ENCODE results near the gene PEX26.

PEX26 gene

GRCh38 chr22:18064636-18065035, 13.2 kb upstream of the PEX26 start:
- no peak overlapping the region for H3K27ac ChIP-seq
- TF ChIP-seq ZFX (IDR thresholded peaks at IDR 0.05) = no peak
- no peak for TF ChIP-seq CTCF (conservative IDR thresholded peaks at IDR 0.05)

GRCh38 chr22:18065256-18065655, 12.5 kb upstream of the PEX26 start:
- TF ChIP-seq CTCF (conservative IDR thresholded peaks at IDR 0.05) (no peak), ZFX (IDR thresholded peaks at IDR 0.05) (no peak)
- no peak overlapping the region for H3K27ac ChIP-seq

DNA sequence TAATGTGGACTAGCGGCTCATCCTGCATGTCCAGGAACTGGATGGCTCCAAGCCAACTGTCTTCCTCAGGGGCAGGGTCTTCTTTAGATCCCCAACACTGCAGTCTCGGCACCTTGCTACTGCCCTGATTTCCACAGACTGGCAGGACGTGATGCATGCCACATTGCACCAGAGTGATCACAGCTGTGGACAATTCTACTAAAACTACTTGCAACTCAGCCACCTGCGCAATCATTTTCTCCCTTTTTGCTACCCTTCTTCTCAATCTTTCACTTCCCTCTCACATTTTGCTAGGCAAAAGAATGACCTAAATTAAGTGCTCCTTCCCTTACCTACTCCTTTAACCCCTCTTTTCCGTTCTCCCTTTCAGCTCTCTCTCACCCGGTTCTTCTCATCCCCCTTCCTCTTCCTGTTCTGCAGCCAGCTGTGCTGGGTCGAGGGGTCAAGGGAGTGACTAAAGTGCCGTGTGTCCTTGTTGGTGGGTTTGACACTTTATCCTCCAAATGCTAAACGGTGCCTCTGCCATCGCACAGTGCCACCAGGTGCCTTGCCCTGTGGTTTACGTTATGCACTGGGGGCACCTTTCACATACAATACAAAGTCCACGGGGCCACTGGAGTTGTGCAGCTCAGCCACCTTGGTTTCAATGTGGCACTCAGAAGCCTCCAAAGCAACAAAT, 11.5 kb upstream of the PEX26 start:
- TF ChIP-seq ZFX (IDR thresholded peaks at IDR 0.05) = no peak
- TF ChIP-seq CTCF (conservative IDR thresholded peaks at IDR 0.05) = no peak
- H3K27ac ChIP-seq = no peak overlapping the region

DNA sequence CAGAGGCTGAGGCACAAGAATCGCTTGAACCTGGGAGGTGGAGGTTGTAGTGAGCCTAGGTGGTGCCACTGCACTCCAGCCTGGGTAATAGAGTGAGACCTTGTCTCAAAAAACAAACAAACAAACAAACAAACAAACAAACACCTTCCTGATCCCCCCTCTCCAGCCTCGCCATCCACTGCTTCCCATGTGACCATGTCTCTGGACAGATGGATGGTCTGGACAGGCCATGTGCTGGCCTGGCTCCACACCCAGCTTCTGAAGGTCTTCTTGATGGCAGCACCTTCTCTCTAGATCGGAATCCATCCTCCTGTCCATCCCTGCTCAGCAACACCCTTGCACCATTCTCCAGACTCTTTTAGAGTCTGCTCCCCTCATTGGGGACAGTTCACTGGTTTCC, 10.7 kb upstream of the PEX26 start:
- no peak for TF ChIP-seq ZFX (IDR thresholded peaks at IDR 0.05)
- no peak for TF ChIP-seq CTCF (conservative IDR thresholded peaks at IDR 0.05)
- H3K27ac ChIP-seq = no peak overlapping the region

DNA sequence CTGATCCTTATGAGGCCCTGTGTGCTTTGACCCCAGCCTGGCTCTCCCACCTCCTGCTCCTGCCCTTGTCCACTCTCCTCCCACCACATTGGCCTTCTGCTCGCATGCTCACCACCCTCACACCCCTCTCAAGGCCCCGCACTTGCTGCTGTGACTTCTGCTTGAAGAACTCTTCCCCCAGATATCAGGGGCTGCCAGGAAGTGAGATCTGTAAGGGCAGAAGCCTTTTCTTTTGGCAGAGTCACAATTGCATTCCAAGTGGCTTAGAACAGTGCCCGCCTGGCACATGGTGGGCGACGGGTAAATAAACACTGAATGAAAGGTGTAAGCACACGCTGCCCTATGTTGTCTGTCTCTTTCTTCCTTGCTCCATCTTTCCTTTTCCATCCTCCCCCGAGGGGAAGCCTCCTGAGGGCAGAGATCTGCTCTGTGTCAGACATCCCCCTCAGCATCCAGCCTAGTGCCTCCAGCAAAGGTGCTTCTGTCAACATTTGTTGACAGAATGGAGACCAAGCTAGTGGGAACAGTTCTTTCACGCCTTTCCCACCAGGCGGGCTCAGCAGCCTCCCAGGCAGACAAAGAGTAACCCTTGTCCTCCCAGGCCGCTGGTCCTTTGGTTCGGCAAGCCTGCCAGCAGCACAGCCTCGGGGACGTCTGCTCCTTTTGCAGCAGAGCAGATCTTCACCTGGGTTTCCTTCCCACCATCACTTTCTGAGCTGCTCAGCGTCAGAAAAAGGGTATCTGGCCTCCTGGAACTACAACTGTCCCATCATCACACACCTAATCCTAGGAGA, 10.0 kb upstream of the PEX26 start:
- TF ChIP-seq ZFX (IDR thresholded peaks at IDR 0.05) = no peak
- TF ChIP-seq CTCF (conservative IDR thresholded peaks at IDR 0.05) = no peak
- no peak overlapping the region for H3K27ac ChIP-seq

DNA sequence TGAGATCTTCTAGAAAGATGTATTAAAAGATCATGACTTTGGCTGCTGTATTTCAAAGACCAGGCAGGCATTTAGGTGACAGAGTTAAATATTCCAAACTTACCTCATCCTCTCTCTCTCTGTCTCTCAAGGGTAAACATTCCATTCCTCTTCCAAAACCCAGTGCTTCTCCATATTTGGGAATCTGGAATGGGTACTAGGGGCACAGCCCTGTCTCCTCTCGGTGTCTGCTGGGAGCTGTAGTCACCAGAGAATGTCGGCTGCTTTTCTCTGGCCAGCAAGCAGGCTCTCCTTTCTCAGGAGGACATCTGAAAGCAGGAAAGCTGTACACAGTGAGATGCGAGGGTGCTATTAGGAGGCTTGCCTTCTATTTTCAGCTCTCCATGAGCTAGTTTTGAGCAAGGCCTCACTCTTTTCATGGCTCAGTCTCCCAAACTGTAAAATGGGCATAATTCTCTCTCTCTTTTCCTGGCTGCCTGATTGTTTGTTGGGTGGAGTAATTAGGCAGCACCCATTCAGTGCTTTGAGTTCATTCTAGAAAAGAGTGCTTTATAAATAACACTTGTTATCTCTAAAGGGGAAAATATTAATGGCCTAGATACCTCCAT, 9.3 kb upstream of the PEX26 start:
- TF ChIP-seq ZFX (IDR thresholded peaks at IDR 0.05) (no peak), CTCF (conservative IDR thresholded peaks at IDR 0.05) (no peak)
- no peak overlapping the region for H3K27ac ChIP-seq

DNA sequence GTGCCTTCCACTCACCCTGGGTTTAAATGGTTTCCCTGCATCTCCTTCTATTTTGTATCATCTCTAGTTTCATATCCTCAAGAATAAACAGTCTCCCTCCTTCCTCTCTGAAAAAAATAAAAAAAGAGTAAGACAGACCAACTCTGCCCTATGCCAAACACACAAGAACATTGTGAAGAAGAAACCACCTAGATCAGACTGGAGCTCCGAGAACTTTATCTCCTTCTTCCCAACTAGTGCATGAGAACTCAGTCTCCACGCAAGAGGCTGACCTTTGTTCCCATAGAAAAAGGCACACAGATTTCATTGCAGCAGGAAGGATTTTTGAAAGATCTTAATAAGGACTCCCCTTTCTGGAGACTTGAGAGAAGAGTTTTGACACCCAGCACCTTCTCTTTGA, 8.7 kb upstream of the PEX26 start:
- TF ChIP-seq CTCF (conservative IDR thresholded peaks at IDR 0.05) = no peak
- no peak overlapping the region for H3K27ac ChIP-seq
